ENCODE measurements around the gene GTPBP8.

DNA sequence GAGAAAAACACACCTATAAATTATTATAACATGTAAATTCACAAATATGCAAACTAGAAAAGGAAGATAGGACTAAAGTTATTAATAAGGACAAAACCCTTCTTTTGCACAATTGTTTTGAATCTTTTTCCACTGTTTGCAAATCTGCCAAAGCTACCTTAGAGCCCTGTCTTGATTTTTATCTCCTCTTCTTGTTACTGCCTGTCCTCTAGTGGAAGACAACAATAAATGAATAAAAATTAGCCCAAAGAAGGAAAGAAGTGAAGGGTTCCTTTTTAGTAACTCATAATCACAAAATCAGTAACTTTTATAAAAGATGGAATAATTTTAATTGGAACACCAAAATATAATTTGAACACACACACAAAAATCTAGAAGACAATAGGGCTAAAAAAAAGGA is 18.6 kb upstream of the GTPBP8 start:
- TF ChIP-seq CTCF (IDR thresholded peaks at IDR 0.05) (no peak), POLR2A (IDR thresholded peaks at IDR 0.05) (no peak)

All from prostate gland (tissue), 2 donors.